Stimulated activated CD8-positive, alpha-beta memory T cell treated with anti-CD3 and anti-CD28 coated beads, Interleukin-2, amount 100 ng/mL, for 48 hours (primary cell): ENCODE data around the gene MAPK12.

Experiments
- DNase-seq, 2 donors: peaks; one replicate each; pipeline ENCODE4 v3.0.0-alpha.2; 2020; ENCODE audit warnings: low read depth in 2 of 2

MAPK12 gene

GRCh38 chr22:50236731-50237409, 24.6 kb downstream of the MAPK12 start:
- DNase-seq: no peak

DNA sequence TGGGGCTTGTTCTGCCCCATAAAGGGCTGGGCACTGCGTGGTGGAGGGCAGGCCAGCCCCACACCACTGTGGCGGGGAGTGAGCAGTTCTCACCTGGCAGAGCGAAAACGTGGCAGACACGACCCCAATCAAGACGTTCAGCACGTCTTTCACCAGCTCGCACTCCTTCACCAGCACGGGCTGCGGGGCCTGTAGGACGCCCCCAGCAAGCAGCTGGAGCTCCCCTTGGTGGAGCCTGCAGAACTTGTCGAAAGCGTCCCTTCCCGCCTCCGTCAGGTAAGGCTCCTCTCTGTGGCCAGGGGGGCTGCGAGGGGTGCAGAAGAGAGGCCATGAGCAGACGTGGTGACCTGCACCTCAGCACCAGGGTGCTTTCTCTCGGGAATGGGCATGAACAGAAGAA, 28.3 kb downstream of the MAPK12 start:
- DNase-seq: no peak

GRCh38 chr22:50232481-50233151, 28.9 kb downstream of the MAPK12 start:
- DNase-seq: no peak

DNA sequence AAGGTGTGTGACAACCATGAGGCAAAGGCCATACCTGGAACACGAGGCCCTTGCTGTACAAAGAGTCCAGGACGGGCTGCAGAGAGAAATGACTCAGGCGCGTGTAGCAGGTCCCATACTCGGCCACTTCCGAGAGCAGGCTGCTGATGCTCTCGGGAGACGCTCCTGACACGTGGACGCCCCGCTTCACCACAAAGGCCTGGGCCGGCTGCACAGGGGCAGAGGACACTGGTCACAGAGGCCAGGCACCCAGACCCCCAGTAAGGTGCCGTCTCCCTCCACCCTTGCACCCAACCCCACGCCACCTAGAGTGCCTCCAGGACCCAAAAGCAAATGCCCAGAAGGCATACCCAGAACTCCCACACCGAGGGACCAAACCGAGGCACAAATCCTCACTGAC, 32.1 kb downstream of the MAPK12 start:
- no peak for DNase-seq

DNA sequence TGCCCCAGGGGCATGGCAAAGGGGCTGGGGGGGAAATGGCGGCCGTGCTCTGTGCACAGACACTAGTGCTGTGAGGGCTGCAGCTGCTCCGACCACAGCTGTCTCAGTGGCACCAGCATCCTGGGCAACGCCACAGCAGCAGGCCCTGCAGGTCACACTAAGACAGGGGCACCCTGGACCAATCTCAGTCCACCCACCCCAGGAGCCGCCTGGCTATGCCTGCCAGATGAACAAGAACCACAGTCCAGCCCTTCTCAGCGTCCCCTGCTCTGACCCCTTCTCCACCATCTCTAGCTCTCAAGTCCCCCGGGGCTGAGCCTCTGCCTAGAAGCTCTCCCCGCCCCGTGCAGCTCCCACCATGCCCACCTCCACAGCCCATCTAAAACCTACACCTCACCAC, 33.1 kb downstream of the MAPK12 start:
- no peak for DNase-seq

GRCh38 chr22:50227579-50228215, 33.8 kb downstream of the MAPK12 start:
- no peak for DNase-seq

- no peak for DNase-seq
These were observed 34.7 kb downstream of the MAPK12 start for GRCh38 chr22:50226875-50227165.

- no peak for DNase-seq
These were observed 35.2 kb downstream of the MAPK12 start for GRCh38 chr22:50226063-50226874.

DNA sequence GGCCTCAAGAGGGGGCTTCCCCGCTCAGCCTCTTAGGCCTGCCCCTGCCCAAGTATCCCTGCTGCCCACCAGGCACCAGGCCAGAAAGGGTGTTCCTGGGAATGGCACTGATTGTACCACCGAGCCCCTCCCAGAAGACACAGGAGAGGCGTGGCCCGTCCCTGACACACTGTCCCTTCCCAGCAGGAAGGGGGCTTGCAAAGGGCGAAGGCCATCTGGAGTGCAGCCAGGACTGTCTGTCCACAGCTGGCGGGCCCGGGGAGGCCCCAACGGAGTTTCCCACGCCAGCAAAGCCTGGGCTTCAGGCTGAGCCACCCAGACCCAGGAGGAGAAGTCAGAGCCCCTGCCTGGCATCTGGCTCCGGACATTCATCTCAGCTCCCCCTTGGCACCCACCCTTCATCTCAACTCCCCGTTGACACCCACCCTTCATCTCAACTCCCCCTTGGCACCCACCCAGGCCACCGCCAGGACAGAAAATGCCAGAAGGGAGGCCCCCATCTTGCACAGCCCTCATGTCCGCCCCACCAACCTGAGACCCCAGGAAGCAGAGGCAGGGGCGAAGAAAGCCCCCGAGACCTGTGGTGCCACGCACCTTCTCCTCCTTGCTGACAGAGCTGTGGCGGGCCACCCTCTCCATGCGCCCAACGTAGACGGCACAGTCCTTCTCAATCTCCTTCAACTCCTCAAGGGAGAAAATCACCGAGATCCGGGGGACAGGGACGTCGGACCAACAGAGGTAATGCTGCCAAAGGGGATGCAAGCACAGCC, 36.1 kb downstream of the MAPK12 start:
- no peak for DNase-seq

GRCh38 chr22:50224071-50224470, 37.4 kb downstream of the MAPK12 start:
- DNase-seq: no peak

GRCh38 chr22:50222508-50222907, 39.0 kb downstream of the MAPK12 start:
- DNase-seq: no peak

GRCh38 chr22:50221410-50222300, 39.8 kb downstream of the MAPK12 start:
- no peak for DNase-seq

DNA sequence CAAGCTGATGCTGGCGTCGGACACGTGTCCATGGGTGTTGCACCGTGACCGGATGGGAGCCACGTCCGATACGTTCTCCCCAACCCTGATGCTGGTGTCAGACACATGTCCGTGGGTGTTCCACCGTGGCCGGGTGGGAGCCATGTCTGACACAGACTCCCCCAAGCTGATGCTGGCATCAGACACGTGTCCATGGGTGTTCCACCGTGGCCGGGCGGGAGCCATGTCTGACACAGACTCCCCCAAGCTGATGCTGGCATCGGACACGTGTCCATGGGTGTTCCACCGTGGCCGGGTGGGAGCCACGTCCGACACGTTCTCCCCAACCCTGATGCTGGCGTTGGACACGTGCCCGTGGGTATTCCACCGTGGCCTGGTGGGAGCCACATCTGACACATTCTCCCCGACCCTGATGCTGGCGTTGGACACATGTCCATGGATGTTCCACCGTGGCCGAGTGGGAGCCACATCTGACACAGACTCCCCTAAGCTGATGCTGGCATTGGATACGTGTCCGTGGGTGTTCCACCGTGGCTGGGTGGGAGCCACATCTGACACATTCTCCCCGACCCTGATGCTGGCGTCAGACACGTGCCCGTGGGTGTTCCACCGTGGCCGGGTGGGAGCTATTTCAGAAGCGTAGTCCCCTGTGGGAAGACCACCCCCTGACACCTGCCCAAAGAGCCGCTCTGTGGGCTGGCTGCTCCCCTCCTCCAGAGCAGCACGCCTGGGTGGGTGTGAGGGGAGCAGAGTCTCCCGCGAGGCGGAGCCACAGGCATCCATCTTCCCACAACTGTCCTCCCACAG, 40.7 kb downstream of the MAPK12 start:
- DNase-seq: no peak

GRCh38 chr22:50219800-50220602, 41.5 kb downstream of the MAPK12 start:
- no peak for DNase-seq

DNA sequence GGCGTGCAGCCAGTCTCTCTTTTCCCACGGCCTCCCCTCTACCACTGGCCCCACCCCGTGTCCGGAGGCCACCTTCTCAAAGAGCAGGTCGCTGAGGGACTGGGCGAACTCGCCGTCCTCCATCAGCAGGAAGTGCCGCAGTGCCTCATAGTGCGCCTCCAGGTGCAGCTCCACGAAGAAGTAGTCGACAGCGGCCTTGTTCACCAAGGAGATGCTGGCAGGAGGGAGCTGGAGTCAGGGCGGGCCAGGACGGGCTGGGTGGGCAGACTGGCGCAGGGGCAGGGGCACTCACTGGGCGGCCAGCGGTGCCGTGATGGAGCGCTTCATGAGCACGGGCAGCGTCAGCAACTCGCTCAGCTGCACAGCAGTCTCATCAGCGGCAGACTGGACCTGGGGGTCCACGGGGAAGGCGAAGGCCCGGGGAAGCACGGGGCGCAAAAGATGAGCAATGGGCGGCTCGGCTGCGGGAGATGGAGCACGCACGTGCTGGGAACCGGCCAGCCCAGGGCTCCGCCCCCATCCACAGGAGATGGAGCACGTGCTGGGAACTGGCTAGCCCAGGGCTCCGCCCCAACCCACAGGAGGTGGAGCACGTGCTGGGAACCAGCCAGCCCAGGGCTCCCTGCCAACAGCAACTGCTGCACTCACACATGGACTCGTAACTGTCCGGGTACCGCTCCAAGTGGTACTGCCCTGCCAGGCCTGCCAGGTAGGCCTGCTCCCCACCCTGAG, 42.3 kb downstream of the MAPK12 start:
- no peak for DNase-seq

DNA sequence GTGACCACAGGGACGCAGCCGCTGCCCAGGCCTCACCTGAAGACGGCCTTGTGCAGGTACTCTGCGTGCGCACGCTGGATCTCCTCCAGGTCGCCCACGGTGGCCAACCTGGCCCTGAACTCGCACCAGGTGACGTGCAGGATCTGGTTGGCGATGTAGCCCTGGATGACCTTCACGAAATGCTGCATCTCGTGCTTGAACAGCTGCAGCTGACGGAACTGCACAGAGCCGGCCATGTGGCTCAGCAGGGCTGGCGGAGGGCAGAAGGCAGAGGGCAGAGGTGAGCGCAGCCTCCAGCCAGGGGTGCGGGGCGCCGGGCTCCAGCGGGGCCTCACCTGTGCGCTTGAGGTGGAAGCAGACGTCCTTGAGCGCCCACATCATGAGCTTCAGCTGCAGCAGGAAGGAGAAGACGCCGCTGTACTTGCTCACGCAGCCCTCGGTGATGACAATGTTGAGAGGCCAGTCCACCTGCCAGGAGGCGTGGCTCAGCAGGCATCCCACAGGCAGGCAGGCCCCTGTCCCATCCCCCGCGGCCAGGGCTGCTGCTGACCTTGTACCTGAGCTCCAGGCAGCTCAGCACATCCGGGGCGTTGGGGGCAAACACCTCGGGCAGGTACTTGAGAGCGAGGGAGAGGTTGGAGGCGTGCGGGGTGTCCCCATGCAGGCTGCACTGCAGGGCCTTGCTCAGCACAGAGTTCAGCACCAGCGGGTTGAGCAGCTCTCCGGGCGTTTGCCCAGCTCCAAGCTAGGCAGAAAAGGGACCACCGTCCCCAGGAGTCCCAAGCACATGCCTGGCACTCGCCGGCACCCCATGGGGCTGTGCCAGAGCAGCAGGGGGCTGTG, 43.1 kb downstream of the MAPK12 start:
- DNase-seq: no peak

DNA sequence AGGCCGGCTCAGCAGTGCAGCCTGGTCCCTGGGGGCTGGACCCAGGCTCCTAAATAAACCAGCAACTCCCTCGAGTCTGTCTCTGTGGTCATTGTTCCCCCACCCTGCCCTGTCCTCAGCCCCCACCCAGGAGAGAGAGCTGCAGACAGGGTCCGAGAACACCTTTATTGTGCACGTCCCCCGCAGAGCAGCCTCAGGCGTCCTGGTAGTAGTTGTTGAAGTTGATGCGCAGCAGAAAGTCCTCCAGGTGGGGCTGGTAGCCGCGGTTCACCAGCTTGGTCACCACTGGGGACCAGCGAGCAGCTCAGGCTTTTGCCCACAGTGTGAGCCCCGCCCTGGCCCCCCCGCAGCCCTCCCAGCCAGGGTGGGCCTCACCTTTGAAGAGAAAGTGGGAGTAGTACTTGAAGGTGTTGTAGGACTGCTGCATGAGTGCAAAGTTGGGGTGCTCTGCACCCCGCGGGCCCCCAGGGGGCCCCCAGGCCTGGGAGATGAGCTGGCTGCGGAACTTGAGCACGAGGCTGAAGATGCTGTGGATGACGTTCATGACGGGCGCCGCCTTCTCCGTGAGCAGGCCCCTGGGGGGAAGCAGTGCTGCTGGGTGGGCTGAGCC, 43.8 kb downstream of the MAPK12 start:
- no peak for DNase-seq
